ENCODE data around the gene HOXA7.

HOXA7 gene

DNA sequence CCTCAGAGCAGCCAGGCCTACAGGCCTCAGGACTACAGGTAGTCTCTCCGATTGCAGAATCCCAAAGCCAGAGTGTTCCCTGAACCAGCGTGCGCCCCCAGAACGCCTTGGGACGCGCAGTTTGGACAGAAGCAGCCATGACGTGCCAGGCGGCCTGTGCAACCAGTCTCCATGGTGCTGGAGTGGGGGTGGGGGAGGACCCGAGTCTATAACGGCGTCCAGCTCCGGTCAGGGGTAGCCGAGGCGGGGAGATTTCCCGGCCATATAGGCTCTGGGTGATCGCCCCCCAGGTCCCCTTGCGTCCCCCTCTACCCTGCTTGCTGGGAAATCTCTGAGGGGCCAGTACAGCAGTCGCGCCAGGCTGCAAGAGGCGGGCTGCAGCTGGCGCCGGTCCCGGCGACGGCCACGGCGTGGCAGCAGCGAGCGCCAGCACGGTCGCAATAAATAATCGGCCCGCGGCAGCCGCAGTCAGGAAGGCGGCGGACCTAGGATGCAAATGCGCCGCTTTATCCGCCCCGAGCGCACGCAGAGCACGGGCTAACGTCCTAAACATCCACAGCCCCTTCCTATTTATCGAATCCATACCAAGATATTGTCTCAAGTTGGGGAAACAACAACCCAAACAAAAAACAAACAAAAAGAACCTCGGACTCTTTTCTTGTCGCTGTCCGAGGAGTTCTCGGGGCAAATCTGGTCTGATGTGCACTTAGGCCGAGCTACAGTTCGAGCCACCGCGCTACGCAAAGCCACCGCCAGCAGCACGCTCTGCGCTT, 5.7 kb downstream of the HOXA7 start:
- peak; percentile 77 for DNase-seq (ENCODE audit: low read depth)
- TF ChIP-seq, protein P1, sequence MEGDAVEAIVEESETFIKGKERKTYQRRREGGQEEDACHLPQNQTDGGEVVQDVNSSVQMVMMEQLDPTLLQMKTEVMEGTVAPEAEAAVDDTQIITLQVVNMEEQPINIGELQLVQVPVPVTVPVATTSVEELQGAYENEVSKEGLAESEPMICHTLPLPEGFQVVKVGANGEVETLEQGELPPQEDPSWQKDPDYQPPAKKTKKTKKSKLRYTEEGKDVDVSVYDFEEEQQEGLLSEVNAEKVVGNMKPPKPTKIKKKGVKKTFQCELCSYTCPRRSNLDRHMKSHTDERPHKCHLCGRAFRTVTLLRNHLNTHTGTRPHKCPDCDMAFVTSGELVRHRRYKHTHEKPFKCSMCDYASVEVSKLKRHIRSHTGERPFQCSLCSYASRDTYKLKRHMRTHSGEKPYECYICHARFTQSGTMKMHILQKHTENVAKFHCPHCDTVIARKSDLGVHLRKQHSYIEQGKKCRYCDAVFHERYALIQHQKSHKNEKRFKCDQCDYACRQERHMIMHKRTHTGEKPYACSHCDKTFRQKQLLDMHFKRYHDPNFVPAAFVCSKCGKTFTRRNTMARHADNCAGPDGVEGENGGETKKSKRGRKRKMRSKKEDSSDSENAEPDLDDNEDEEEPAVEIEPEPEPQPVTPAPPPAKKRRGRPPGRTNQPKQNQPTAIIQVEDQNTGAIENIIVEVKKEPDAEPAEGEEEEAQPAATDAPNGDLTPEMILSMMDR (IDR thresholded peaks at IDR 0.05; ENCODE audit: insufficient read depth, low read depth, low read length, missing control alignments) = peak; percentile 54

DNA sequence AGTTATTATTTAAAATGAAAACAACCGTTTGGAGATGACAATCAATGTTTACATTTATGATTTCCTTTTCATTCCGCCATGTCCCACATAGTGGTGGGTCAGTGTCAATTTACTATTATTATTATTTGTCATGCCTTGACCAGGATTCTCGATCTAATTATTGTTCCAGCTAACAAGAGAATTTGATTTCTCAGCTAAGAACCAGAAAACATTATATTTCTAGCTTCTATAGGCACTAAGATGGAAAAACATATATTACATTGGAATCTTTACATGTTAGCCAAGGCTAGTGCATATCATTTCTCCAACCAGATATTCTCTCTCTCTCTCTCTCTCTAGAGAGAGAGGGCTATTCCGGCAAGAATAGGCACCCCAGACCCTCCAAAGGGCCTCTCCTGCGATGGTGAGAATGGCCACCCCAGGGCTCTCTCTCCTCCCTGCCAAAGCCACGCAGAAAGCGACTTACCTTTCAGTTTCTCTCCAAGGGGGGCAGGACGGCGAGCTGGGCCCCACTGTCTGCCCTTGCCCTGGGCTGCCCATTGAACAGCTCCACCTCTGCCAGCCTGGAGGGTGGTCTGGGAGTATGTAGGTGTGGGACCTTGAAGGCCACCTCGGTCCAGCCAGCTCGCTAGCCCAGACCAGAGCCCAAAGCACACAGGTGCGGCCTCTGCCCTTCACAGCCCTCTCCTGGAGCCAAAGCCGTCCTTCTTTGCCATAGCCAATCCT, 6.5 kb downstream of the HOXA7 start:
- DNase-seq (ENCODE audit: low read depth) = no peak
- TF ChIP-seq, protein P1 (IDR thresholded peaks at IDR 0.05; ENCODE audit: insufficient read depth, low read depth, low read length, missing control alignments) = no peak
- no peak overlapping the region for H3K4me3 ChIP-seq (ENCODE audit: low read length)

More for the DNA sequence above, 5.7 kb downstream of the HOXA7 start:
- peak overlapping the region; percentile 27 for H3K4me3 ChIP-seq (ENCODE audit: low read length)

DNA sequence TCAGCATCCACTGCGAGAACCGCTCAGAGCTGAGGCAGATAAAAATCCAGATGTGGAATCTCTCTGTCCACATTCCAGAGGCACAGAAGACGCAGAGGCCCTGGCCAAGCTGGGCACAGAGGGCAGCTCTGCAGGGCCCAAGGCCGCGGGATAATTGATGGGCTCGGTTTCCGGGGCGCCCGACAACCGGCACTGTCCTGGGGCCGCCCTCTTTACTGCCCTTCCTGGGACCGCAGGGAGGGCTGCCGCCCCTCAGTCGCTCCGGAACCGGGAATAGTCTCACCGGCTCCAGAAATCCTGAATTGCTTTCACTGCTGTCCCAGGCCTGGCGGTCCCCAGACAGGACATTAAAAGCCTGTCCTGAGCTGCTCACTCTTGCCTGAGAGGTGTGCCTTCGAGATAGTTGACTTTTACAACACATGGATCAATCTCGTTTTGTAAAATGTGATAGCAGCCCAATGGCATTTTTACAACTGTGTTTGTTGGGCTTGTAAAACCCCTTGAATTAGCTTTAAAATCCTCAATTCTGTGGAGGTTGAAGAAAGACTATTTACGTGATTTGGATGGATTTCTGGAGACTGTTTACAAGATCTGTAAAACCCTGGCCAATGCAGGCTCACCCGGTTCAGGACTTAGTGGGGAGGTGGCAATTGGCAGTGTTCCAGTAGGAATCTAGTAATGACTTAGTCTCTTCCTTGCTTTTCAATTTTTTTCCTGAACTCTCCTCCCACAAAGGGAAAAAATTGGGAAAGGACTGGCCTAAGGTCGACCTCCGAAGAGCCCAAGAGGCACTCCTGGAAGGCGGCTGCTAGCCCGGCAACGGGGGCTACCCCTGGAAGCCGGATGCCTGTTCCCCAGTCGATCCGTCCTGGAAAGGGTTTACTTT, 7.5 kb downstream of the HOXA7 start:
- H3K4me3 ChIP-seq (ENCODE audit: low read length) = no peak overlapping the region
- TF ChIP-seq, protein P1 (IDR thresholded peaks at IDR 0.05; ENCODE audit: insufficient read depth, low read depth, low read length, missing control alignments) = no peak
- no peak for DNase-seq (ENCODE audit: low read depth)

DNA sequence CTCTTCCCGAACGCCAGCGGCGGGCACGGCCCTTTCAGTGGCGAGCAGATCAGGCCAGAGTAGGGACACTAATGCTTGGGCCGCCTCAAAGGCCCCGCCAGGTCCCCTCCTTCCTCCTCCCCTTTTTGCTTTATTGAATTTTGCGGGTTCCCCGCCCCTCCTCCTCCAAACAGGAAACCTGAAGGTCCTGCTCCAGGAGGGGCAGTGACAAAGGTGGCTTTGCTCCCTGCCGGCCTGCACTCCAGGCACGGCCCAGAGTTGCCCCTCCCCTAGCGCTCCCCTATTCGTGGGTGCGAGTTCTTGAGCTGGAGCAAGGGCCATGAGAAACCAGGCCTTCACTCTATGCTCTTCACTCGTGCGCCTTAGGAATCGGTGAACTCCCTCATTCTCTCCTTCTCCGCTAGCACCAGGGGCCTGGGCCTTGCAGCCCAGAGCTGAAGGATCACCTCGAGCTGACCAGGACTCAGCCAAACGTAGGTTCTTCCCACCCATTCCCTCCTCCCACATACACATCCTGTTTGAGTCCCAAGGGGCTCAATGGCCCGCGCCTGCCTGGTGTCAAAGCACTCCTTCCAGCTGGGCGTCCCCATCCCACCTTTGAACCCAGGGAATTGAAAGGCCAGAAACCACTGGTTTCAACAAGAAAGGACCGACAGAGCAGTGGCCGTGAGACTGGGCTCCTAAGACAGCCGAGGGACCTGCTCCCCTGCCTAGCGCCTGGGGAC, 8.3 kb downstream of the HOXA7 start:
- H3K4me3 ChIP-seq (ENCODE audit: low read length) = no peak overlapping the region
- TF ChIP-seq, protein P1 (IDR thresholded peaks at IDR 0.05; ENCODE audit: insufficient read depth, low read depth, low read length, missing control alignments) = no peak
- no peak for DNase-seq (ENCODE audit: low read depth)

DNA sequence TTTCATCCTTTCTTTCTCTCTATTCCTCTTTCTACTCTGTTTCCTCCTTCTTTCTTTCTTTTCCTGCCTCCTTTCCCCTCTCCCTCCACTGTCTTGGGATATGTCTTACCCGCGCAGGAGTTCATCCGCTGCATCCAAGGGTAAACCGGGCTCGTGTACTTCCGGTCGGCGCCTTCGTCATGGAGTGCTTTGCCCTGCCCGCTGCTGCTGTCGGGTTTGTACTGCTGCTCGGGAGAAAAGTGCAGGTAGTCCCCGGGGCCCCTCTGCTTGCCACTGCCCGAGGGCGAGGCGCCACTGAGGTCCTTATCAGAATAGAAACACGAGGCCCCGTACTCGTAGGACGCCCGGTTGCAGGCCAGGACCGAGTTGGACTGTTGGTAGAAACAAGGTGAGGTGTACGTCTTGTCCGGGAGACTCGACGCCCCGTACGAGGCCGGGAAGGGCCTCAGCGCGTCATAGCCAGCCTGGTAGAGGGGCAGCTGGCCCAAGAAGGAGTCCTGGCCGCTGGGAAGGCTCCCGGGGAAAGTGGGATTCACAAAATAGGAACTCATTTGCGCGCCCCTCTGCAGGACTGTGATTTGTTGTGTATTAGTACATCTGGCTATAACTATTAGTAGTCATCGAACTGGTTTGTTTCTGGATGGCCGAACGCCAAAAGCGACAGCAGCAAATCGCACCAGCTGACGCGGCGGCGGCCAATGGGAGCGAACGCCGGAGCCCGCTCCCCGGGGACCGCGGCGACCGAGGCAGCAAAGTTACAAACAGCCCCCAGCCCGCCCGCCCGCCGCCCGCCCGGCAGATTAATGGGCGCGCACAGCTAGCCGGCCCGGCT, 9.1 kb downstream of the HOXA7 start, which contains the start of gene HOXA6:
Gene HOXA6 (minus strand): TSS at position 576 of the 832 bp plus-strand sequence. CDS start 25 bp downstream, at position 551.
- peak; percentile 45 for DNase-seq (ENCODE audit: low read depth)
- TF ChIP-seq, protein P1 (IDR thresholded peaks at IDR 0.05; ENCODE audit: insufficient read depth, low read depth, low read length, missing control alignments) = no peak
- no peak within 1 kb of the TSS for H3K4me3 ChIP-seq (ENCODE audit: low read length)

All from epithelial cell of esophagus (primary cell).